Measurements from ENCODE around the gene CDC5L. TPM values are rescaled to one million over a fixed set of nuclear protein-coding genes. Genes with fewer than 3 reads are reported as not detected.

Gene CDC5L
- polyA plus RNA-seq, 1 of the 3 experiments (the other 2 are of a cell fraction), result 6.0 TPM

GRCh38 chr6:44395501-44395900 lies 8.0 kb downstream of the CDC5L start:
- H3K4me3 ChIP-seq (ENCODE audit: low read depth in 2 of 2, low read length in 1 of 2), result no peak overlapping the region

GRCh38 chr6:44396968-44397367 lies 9.5 kb downstream of the CDC5L start:
- Histone ChIP-seq H3K79me2 (ENCODE audit: insufficient read depth) (peaks cover 32% of the 10 kb centered on the region), H3K9me3 (no peaks in the 10 kb centered on the region), H3K9me2 (no peaks in the 10 kb centered on the region), H3K4me2 (no peak overlapping the region), H3K4me3 (ENCODE audit: low read depth in 2 of 2, low read length in 1 of 2) (no peak overlapping the region), H3K27ac (ENCODE audit: low read depth in 2 of 2, low read length in 1 of 2) (peak overlapping the region in 1 of 2 experiments; percentile 80; a peak in 3 of 4 replicates), H4K20me1 (ENCODE audit: insufficient read depth) (no peaks in the 10 kb centered on the region), H3K4me1 (ENCODE audit: control insufficient read depth in 1 of 2, insufficient read depth in 2 of 2, low read depth in 1 of 2, low read length in 1 of 2) (peaks cover 0 to 10% of the 10 kb centered on the region in 2 experiments; a peak in 3 of 4 replicates), H3K36me3 (replicated peaks in 1 of 2; ENCODE audit: control insufficient read depth in 1 of 2, insufficient read depth in 2 of 2, low read length in 1 of 2) (peaks cover 70 to 81% of the 10 kb centered on the region in 2 experiments), H3K27me3 (ENCODE audit: insufficient read depth) (no peaks in the 10 kb centered on the region), H2AFZ (ENCODE audit: low read depth) (no peak overlapping the region), H3K9ac (no peak overlapping the region), H3F3A (replicated peaks; ENCODE audit: insufficient read depth) (peaks cover 13% of the 10 kb centered on the region)
- POLR2A ChIA-PET, result interaction anchor here (1.4 kb wide), 1 partner anchor 10 kb away, joined by 4 read pairs; the partner anchor contains the start of gene CDC5L
- TF ChIP-seq RXRA (IDR thresholded peaks at IDR 0.05; ENCODE audit: borderline replicate concordance, low read depth) (no peak), RCOR1 (IDR thresholded peaks at IDR 0.05; ENCODE audit: low read length) (no peak), RFX5 (IDR thresholded peaks at IDR 0.05; ENCODE audit: low read length) (no peak), FOXJ3 (CRISPR knock-in tag; IDR thresholded peaks at IDR 0.05) (no peak)
- WGBS (ENCODE audit: low lambda C conversion rate), result 50% methylated on average over 3 of the region's 3 CpGs
- CTCF ChIA-PET, result interaction anchor here (0.9 to 2.6 kb wide), 8 partner anchors 10 to 151 kb away, joined by 3 to 11 read pairs (median 4); partner anchors contain the start of gene CDC5L
- DNase-seq, result no peak

More at GRCh38 chr6:44395501-44395900, 8.0 kb downstream of the CDC5L start:
- no peaks in the 10 kb centered on the region for H4K20me1 ChIP-seq (ENCODE audit: insufficient read depth)
- H3K9me3 ChIP-seq, result no peaks in the 10 kb centered on the region
- no peak overlapping the region for H3K4me2 ChIP-seq
- H3K79me2 ChIP-seq (ENCODE audit: insufficient read depth), result peaks cover 34% of the 10 kb centered on the region
- H3K9me2 ChIP-seq, result no peaks in the 10 kb centered on the region
- no peak overlapping the region for H3K27ac ChIP-seq (ENCODE audit: low read depth in 2 of 2, low read length in 1 of 2)
- TF ChIP-seq ELF1 (IDR thresholded peaks at IDR 0.05) (no peak), FOSL2 (IDR thresholded peaks at IDR 0.05; ENCODE audit: borderline replicate concordance, low read depth) (no peak)
- peaks cover 13% of the 10 kb centered on the region for H3F3A ChIP-seq (replicated peaks; ENCODE audit: insufficient read depth)
- H2AFZ ChIP-seq (ENCODE audit: low read depth), result no peak overlapping the region
- no peaks in the 10 kb centered on the region for H3K27me3 ChIP-seq (ENCODE audit: insufficient read depth)
- ChIA-PET CTCF (interaction anchor here (1.0 to 2.6 kb wide), 4 partner anchors 9 to 127 kb away, joined by 3 to 11 read pairs (median 3); partner anchors contain the start of gene CDC5L), POLR2A (no interaction called here)
- DNase-seq, result no peak
- peaks cover 71 to 74% of the 10 kb centered on the region in 2 experiments for H3K36me3 ChIP-seq (replicated peaks in 1 of 2; ENCODE audit: control insufficient read depth in 1 of 2, insufficient read depth in 2 of 2, low read length in 1 of 2)
- peaks cover 0 to 10% of the 10 kb centered on the region in 2 experiments; a peak in 3 of 4 replicates for H3K4me1 ChIP-seq (ENCODE audit: control insufficient read depth in 1 of 2, insufficient read depth in 2 of 2, low read depth in 1 of 2, low read length in 1 of 2)
- H3K9ac ChIP-seq, result no peak overlapping the region
- WGBS (ENCODE audit: low lambda C conversion rate), result 91% methylated on average over 2 of the region's 2 CpGs

GRCh38 chr6:44397424-44398164 lies 10.1 kb downstream of the CDC5L start:
- no peaks in the 10 kb centered on the region for H3K9me3 ChIP-seq
- H3K9me2 ChIP-seq, result no peaks in the 10 kb centered on the region
- H3K79me2 ChIP-seq (ENCODE audit: insufficient read depth), result peaks cover 32% of the 10 kb centered on the region
- no peak overlapping the region for H3K4me2 ChIP-seq
- POLR2A ChIA-PET, result interaction anchor here (1.4 kb wide), 1 partner anchor 10 kb away, joined by 4 read pairs; the partner anchor contains the start of gene CDC5L
- H3K27ac ChIP-seq (ENCODE audit: low read depth in 2 of 2, low read length in 1 of 2), result peak overlapping the region in 1 of 2 experiments; percentile 80; a peak in 3 of 4 replicates
- no peak overlapping the region for H2AFZ ChIP-seq (ENCODE audit: low read depth)
- peaks cover 12% of the 10 kb centered on the region for H3F3A ChIP-seq (replicated peaks; ENCODE audit: insufficient read depth)
- no peak overlapping the region for H3K4me3 ChIP-seq (ENCODE audit: low read depth in 2 of 2, low read length in 1 of 2)
- peaks cover 0 to 10% of the 10 kb centered on the region in 2 experiments; a peak in 3 of 4 replicates for H3K4me1 ChIP-seq (ENCODE audit: control insufficient read depth in 1 of 2, insufficient read depth in 2 of 2, low read depth in 1 of 2, low read length in 1 of 2)
- CTCF ChIA-PET, result interaction anchor here (0.7 to 2.6 kb wide), 11 partner anchors 11 to 151 kb away, joined by 3 to 11 read pairs (median 3); partner anchors contain the start of gene CDC5L
- H3K27me3 ChIP-seq (ENCODE audit: insufficient read depth), result no peaks in the 10 kb centered on the region
- WGBS (ENCODE audit: low lambda C conversion rate), result 45% methylated on average over 1 of the region's 1 CpG
- H4K20me1 ChIP-seq (ENCODE audit: insufficient read depth), result no peaks in the 10 kb centered on the region
- DNase-seq, result peak; percentile 64
- H3K36me3 ChIP-seq (replicated peaks in 1 of 2; ENCODE audit: control insufficient read depth in 1 of 2, insufficient read depth in 2 of 2, low read length in 1 of 2), result peaks cover 68 to 78% of the 10 kb centered on the region in 2 experiments
- no peak overlapping the region for H3K9ac ChIP-seq
- no peak for TF ChIP-seq JUND (IDR thresholded peaks at IDR 0.05)
- TF ChIP-seq GATA2 (CRISPR knock-in tag; IDR thresholded peaks at IDR 0.05), result peak; percentile 55
- TF ChIP-seq POLR2AphosphoS5 (IDR thresholded peaks at IDR 0.05; ENCODE audit: low read depth, low read length), result no peak
- TF ChIP-seq SIN3A (IDR thresholded peaks at IDR 0.05; ENCODE audit: borderline replicate concordance, low read depth, low read length), result 0 out of 2 replicates have a peak, but pooled peaks have one; percentile 9
- no peak for TF ChIP-seq TAF1 (IDR thresholded peaks at IDR 0.05; ENCODE audit: borderline replicate concordance, low read depth, low read length)
- no peak for TF ChIP-seq TEAD4 (IDR thresholded peaks at IDR 0.05; ENCODE audit: borderline replicate concordance, insufficient read depth)
- no peak for TF ChIP-seq TCF12 (IDR thresholded peaks at IDR 0.05)
- no peak for TF ChIP-seq MAX (IDR thresholded peaks at IDR 0.05; ENCODE audit: low read depth)
- peak; percentile 16; the same call in 1 of the 2 replicates for TF ChIP-seq CTCF (IDR thresholded peaks at IDR 0.05)
- no peak for TF ChIP-seq MEF2A (IDR thresholded peaks at IDR 0.05; ENCODE audit: borderline replicate concordance, low read depth)
- TF ChIP-seq RXRA (IDR thresholded peaks at IDR 0.05; ENCODE audit: borderline replicate concordance, low read depth), result no peak
- peak; percentile 41 for TF ChIP-seq CHD2 (IDR thresholded peaks at IDR 0.05; ENCODE audit: low read length, partially characterized antibody)
- TF ChIP-seq EZH2phosphoT487 (IDR thresholded peaks at IDR 0.05; ENCODE audit: borderline replicate concordance, low read depth), result no peak
- no peak for TF ChIP-seq YY1 (IDR thresholded peaks at IDR 0.05; ENCODE audit: low read depth)

All from SK-N-SH (cell line).